ENCODE data around the gene USP10. TPM values are rescaled to one million over a fixed set of nuclear protein-coding genes. Genes with fewer than 3 reads are reported as not detected.

Gene USP10
- total RNA-seq, 2 experiments from 2014 or later = 65.9 to 134 TPM

DNA sequence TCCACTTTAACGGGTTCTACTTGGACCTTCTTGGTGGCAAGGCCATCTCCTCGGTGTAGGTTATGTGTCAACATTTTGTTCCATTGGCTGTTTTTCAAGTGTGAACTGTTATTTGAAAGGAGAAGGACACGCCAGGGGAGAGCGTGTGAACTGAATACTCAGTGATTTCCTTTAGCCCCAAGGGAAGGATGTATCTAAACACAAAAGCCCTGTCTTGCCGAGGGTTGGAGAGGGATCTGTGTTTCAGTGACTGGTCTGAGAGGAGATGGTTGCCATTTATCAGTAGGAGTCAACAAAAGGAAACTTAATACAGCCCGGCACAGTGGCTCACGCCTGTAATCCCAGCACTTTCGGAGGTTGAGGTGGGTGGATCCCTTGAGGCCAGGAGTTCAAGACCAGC, 50.0 kb downstream of the USP10 start:
- peaks cover 32% of the 10 kb centered on the region for H4K20me1 ChIP-seq (ENCODE audit: insufficient read depth, low read length)
- no TSS peak for BruUV-seq (replicated peaks)
- no peak for TF ChIP-seq EZH2phosphoT487 (IDR thresholded peaks at IDR 0.05; ENCODE audit: borderline replicate concordance, low read depth, low read length)
- TF ChIP-seq, protein P1, sequence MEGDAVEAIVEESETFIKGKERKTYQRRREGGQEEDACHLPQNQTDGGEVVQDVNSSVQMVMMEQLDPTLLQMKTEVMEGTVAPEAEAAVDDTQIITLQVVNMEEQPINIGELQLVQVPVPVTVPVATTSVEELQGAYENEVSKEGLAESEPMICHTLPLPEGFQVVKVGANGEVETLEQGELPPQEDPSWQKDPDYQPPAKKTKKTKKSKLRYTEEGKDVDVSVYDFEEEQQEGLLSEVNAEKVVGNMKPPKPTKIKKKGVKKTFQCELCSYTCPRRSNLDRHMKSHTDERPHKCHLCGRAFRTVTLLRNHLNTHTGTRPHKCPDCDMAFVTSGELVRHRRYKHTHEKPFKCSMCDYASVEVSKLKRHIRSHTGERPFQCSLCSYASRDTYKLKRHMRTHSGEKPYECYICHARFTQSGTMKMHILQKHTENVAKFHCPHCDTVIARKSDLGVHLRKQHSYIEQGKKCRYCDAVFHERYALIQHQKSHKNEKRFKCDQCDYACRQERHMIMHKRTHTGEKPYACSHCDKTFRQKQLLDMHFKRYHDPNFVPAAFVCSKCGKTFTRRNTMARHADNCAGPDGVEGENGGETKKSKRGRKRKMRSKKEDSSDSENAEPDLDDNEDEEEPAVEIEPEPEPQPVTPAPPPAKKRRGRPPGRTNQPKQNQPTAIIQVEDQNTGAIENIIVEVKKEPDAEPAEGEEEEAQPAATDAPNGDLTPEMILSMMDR (conservative IDR thresholded peaks at IDR 0.05; ENCODE audit: low read length) = no peak
- ChIA-PET CTCF (ENCODE audit: unreplicated experiment) (interaction anchor here (0.6 kb wide), 1 partner anchor 233 kb away, joined by 4 read pairs; no protein-coding TSS in a partner anchor), POLR2A (no interaction called here)
- no peak overlapping the region for H3K27ac ChIP-seq (ENCODE audit: low read depth, low read length, poor library complexity, severe bottlenecking)
- H3K36me3 ChIP-seq (ENCODE audit: insufficient read depth, low read length) = peaks cover 64% of the 10 kb centered on the region
- H2AFZ ChIP-seq (ENCODE audit: low read length) = no peak overlapping the region
- intact Hi-C loops (cut with micrococcal nuclease; ENCODE audit: unreplicated experiment) = no loop called here
- peaks cover 27% of the 10 kb centered on the region for H3K4me1 ChIP-seq (ENCODE audit: insufficient read depth, low read length, poor library complexity, severe bottlenecking)
- no peak overlapping the region for H3K4me2 ChIP-seq (ENCODE audit: low read length)
- H3K9me2 ChIP-seq (ENCODE audit: insufficient read depth, low read length) = no peaks in the 10 kb centered on the region
- DNase-seq (ENCODE audit: low spot score) = no peak
- H3K4me3 ChIP-seq (ENCODE audit: low read depth, low read length, poor library complexity, severe bottlenecking) = no peak overlapping the region
- peaks cover 73% of the 10 kb centered on the region for H3K79me2 ChIP-seq (ENCODE audit: insufficient read depth, low read depth, low read length)
- no peaks in the 10 kb centered on the region for H3K9me3 ChIP-seq (ENCODE audit: low read length)

DNA sequence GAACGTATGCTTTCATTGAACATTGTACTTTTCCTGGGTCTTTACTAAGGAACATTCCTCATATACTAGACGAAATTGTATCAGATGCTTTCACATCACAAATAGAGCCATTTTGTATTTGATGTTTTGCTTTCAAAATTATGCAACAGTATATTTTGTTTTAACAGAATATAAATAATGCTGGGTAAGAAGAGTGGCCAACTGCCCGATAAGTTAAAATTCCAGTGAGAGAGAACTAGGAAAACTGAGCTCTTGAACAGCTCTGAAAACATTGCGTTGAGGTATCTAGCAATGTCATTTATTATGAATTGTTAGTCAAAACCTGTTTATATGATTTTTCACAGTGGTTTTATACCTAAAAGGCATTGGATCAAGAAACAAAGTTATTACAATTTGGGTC, 50.8 kb downstream of the USP10 start:
- BruUV-seq (replicated peaks) = no TSS peak
- TF ChIP-seq, protein P1 (conservative IDR thresholded peaks at IDR 0.05; ENCODE audit: low read length) = no peak
- no peak for TF ChIP-seq EZH2phosphoT487 (IDR thresholded peaks at IDR 0.05; ENCODE audit: borderline replicate concordance, low read depth, low read length)
- intact Hi-C loops (cut with micrococcal nuclease; ENCODE audit: unreplicated experiment) = no loop called here

DNA sequence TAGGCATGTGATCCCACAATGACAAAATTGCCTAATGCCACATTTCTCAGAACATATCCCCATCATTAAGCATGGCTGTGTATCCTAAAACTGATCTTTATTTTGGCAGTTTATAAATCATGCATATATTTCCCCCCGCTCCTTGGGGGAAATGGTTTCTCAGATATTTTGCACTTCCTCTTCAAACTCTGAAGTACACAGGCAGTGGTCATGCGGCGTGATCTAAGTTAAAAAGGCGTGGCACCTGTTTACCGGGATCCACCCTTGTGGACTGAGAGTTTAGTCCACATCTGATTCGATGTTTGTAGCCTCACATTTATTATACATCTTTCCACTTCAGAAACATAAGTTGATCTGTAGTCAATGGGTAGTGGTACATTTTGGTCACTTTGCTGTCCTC, 51.4 kb downstream of the USP10 start:
- intact Hi-C loops (cut with micrococcal nuclease; ENCODE audit: unreplicated experiment) = no loop called here
- Histone ChIP-seq H3K36me3 (ENCODE audit: insufficient read depth, low read length) (peaks cover 56% of the 10 kb centered on the region), H3K4me1 (ENCODE audit: insufficient read depth, low read length, poor library complexity, severe bottlenecking) (peaks cover 27% of the 10 kb centered on the region), H3K27ac (ENCODE audit: low read depth, low read length, poor library complexity, severe bottlenecking) (no peak overlapping the region), H3K9me2 (ENCODE audit: insufficient read depth, low read length) (no peaks in the 10 kb centered on the region), H3K4me3 (ENCODE audit: low read depth, low read length, poor library complexity, severe bottlenecking) (no peak overlapping the region), H2AFZ (ENCODE audit: low read length) (no peak overlapping the region), H4K20me1 (ENCODE audit: insufficient read depth, low read length) (peaks cover 32% of the 10 kb centered on the region), H3K79me2 (ENCODE audit: insufficient read depth, low read depth, low read length) (peaks cover 77% of the 10 kb centered on the region), H3K4me2 (ENCODE audit: low read length) (no peak overlapping the region), H3K9me3 (ENCODE audit: low read length) (no peaks in the 10 kb centered on the region)
- ChIA-PET CTCF (ENCODE audit: unreplicated experiment) (no interaction called here), POLR2A (interaction anchor here (1.1 kb wide), 1 partner anchor 202 kb away, joined by 3 read pairs; no protein-coding TSS in a partner anchor)
- TF ChIP-seq, protein P1 (conservative IDR thresholded peaks at IDR 0.05; ENCODE audit: low read length) = no peak
- no peak for TF ChIP-seq EZH2phosphoT487 (IDR thresholded peaks at IDR 0.05; ENCODE audit: borderline replicate concordance, low read depth, low read length)
- BruUV-seq (replicated peaks) = no TSS peak
- no peak for DNase-seq (ENCODE audit: low spot score)

More for the DNA sequence above, 50.8 kb downstream of the USP10 start:
- no peak for DNase-seq (ENCODE audit: low spot score)
- Histone ChIP-seq H3K4me3 (ENCODE audit: low read depth, low read length, poor library complexity, severe bottlenecking) (no peak overlapping the region), H3K9me3 (ENCODE audit: low read length) (no peaks in the 10 kb centered on the region), H2AFZ (ENCODE audit: low read length) (no peak overlapping the region), H3K4me1 (ENCODE audit: insufficient read depth, low read length, poor library complexity, severe bottlenecking) (peaks cover 27% of the 10 kb centered on the region), H3K4me2 (ENCODE audit: low read length) (no peak overlapping the region), H3K79me2 (ENCODE audit: insufficient read depth, low read depth, low read length) (peaks cover 78% of the 10 kb centered on the region), H4K20me1 (ENCODE audit: insufficient read depth, low read length) (peaks cover 36% of the 10 kb centered on the region), H3K36me3 (ENCODE audit: insufficient read depth, low read length) (peaks cover 63% of the 10 kb centered on the region), H3K27ac (ENCODE audit: low read depth, low read length, poor library complexity, severe bottlenecking) (no peak overlapping the region), H3K9me2 (ENCODE audit: insufficient read depth, low read length) (no peaks in the 10 kb centered on the region)
- CTCF ChIA-PET (ENCODE audit: unreplicated experiment) = interaction anchor here (0.5 to 0.9 kb wide), 2 partner anchors 12 to 77 kb away, joined by 3 to 7 read pairs; no protein-coding TSS in a partner anchor
- POLR2A ChIA-PET = interaction anchor here (0.5 to 1.1 kb wide), 2 partner anchors 198 to 203 kb away, joined by 3 read pairs; no protein-coding TSS in a partner anchor

All from OCI-LY7 (cell line).